Transverse colon (tissue), 4 donors: ENCODE data around the gene KCNJ14. TPM values are rescaled to one million over a fixed set of nuclear protein-coding genes. Genes with fewer than 3 reads are reported as not detected.

Source experiments
- DNase-seq: peaks from one replicate; pipeline ENCODE4 v3.0.0-alpha.2; 2019
- H3K27ac ChIP-seq, 4 donors: fragments of 200-600 bp; sonication (generic); 2 replicates each; pipeline ENCODE4 v1.5.1; 2016 to 2018; ENCODE audit warnings: inconsistent platforms in 4 of 4
- H3K27me3 ChIP-seq: fragments of 200-600 bp; sonication (generic); 2 replicates; pipeline ENCODE4 v1.5.1; 2017; ENCODE audit warnings: inconsistent platforms
- H3K36me3 ChIP-seq, 4 donors: fragments of 200-600 bp; sonication (generic); 2 replicates each; pipeline ENCODE4 v1.5.1; 2017 to 2019; ENCODE audit warnings: inconsistent platforms in 4 of 4
- H3K4me1 ChIP-seq, 4 donors: fragments of 200-600 bp; sonication (generic); 2 replicates each; pipeline ENCODE4 v1.5.1; 2017 to 2020; ENCODE audit warnings: inconsistent platforms in 4 of 4
- H3K4me3 ChIP-seq, 4 donors: fragments of 200-600 bp; sonication (generic); 1 replicate in 1 of 4; 2 replicates in 3 of 4; pipeline versions ENCODE4 v1.5.1 to v1.6.1; 2017 to 2019; ENCODE audit warnings: inconsistent platforms in 4 of 4
- H3K9me3 ChIP-seq, 2 donors: fragments of 200-600 bp; sonication (generic); 2 replicates each; pipeline ENCODE4 v1.5.1; 2017 to 2019; ENCODE audit warnings: inconsistent platforms in 2 of 2
- EP300 ChIP-seq: sonication (generic); formaldehyde crosslinking; IDR thresholded peaks from one replicate; pipeline ENCODE4 v1.6.1; 2017; ENCODE audit warnings: antibody characterized with exemption, low read depth
- POLR2A ChIP-seq: fragments of 450-650 bp; IDR thresholded peaks from one replicate; pipeline ENCODE4 v1.6.1; 2016; ENCODE audit warnings: antibody characterized with exemption, mild to moderate bottlenecking, moderate library complexity
- POLR2AphosphoS5 ChIP-seq, 3 donors: sonication (generic); formaldehyde crosslinking; IDR thresholded peaks; one replicate each; pipeline ENCODE4 v1.6.1; 2016; ENCODE audit warnings: antibody characterized with exemption in 3 of 3
- WGBS, 2 donors: methylation state at CpG; one replicate each; pipeline ENCODE4 v1.1.5; 2018; ENCODE audit warnings: low coverage in 1 of 2; 5-methylcytosine and 5-hydroxymethylcytosine counted together
- in situ Hi-C, 4 donors: fragments of 200-750 bp; cut with MboI; loops; one replicate each; pipeline versions ENCODE4 v1.15.0 to v1.15.1; 2017; ENCODE audit warnings: low sequenced_read_pairs in 3 of 4, low pct_ligation_motif_present in 1 of 4, low pct_unique_long_range_greater_than_20kb in 1 of 4
- intact Hi-C: fragments of 100-400 bp; cut with DNase I; formaldehyde crosslinking; loops from one replicate; pipeline ENCODE4 v1.15.1; 2023; ENCODE audit warnings: low total_unique reads
- total RNA-seq, 4 donors: library from RNA; depleted of rRNA; stranded (reverse); fragments of >200 nt; gene quantifications; one replicate each; pipeline ENCODE4 v1.1.0, GENCODE V29; 2016
- TF ChIP-seq, protein P1 (sequence below), 5 experiments: fragments of 200-600 bp in 3 of 5; fragments of 450-650 bp in 2 of 5; sonication (generic) in 3 of 5; IDR thresholded peaks; 1 replicate in 2 of 5; 2 replicates in 3 of 5; pipeline ENCODE4 v1.5.1; 2016 to 2017; ENCODE audit warnings: antibody characterized with exemption in 5 of 5, inconsistent platforms in 3 of 5, mild to moderate bottlenecking in 2 of 5, moderate library complexity in 1 of 5

KCNJ14 gene
- total RNA-seq, 4 donors from 2014 or later, result 0.41 to 0.64 TPM; not detected in 2

DNA sequence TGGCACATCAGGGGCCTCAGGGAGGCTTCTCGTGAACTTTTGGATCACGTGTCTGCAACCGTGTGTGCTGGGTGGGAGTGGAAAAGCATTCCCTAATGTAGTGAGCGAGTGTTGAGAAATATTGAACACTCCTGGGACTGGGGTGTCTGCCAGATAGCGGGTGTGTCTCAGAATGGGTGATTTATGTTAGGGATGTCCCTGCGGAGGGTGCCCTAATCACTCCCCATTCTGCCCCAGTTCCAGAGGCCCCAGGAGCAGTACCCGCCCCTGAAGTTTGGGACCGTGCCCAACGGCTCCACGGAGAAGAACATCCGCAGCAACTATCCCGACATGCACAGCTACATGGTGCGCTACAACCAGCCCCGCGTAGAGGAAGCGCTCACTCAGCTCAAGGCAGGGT lies 33.8 kb upstream of the KCNJ14 start:
- intact Hi-C loops (no loop called here), in situ Hi-C loops (no loop called here)
- Histone ChIP-seq H3K4me3 (no peak overlapping the region), H3K27ac (no peak overlapping the region), H3K36me3 (no peaks in the 10 kb centered on the region), H3K9me3 (no peaks in the 10 kb centered on the region), H3K27me3 (peaks cover under 1% of the 10 kb centered on the region), H3K4me1 (no peaks in the 10 kb centered on the region)
- TF ChIP-seq EP300 (no peak), POLR2A (no peak), POLR2AphosphoS5 (IDR thresholded peaks at IDR 0.05) (no peak)
- TF ChIP-seq, protein P1, sequence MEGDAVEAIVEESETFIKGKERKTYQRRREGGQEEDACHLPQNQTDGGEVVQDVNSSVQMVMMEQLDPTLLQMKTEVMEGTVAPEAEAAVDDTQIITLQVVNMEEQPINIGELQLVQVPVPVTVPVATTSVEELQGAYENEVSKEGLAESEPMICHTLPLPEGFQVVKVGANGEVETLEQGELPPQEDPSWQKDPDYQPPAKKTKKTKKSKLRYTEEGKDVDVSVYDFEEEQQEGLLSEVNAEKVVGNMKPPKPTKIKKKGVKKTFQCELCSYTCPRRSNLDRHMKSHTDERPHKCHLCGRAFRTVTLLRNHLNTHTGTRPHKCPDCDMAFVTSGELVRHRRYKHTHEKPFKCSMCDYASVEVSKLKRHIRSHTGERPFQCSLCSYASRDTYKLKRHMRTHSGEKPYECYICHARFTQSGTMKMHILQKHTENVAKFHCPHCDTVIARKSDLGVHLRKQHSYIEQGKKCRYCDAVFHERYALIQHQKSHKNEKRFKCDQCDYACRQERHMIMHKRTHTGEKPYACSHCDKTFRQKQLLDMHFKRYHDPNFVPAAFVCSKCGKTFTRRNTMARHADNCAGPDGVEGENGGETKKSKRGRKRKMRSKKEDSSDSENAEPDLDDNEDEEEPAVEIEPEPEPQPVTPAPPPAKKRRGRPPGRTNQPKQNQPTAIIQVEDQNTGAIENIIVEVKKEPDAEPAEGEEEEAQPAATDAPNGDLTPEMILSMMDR (IDR thresholded peaks at IDR 0.05), result no peak
- DNase-seq, result no peak
- WGBS, 2 donors, result 59% methylated on average over 14 of the region's 16 CpGs; no CpG with 5 or more reads in 1 of the 2 donors

DNA sequence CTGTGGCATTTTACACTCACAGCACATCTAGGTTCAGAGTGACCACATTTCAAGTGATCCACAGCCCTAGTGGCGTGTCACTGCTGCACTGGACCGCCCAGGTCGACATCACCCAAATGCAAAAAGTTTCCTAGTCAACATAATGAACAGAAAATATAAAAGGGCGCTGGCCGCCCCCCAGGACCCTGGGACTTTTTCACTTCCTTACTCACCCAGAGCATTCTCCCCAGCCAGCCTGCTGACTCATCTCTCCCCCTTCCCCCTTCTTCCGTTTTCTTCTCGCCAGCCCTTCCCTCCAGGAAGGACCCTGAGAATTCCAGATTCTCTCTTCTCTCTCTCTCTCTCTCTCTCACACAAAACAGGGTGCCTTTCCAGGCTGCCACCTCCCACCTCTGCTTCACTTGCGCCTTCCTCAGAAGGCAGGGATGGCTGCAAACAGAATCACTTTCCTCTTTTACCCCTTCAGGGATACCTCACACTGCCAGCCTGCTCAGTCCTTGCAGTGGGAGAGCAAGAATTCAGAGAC lies 30.6 kb upstream of the KCNJ14 start:
- intact Hi-C loops, result no loop called here
- TF ChIP-seq POLR2AphosphoS5 (IDR thresholded peaks at IDR 0.05), result no peak
- no peak for TF ChIP-seq POLR2A
- TF ChIP-seq, protein P1 (IDR thresholded peaks at IDR 0.05), result no peak
- TF ChIP-seq EP300, result no peak
- Histone ChIP-seq H3K4me1 (no peaks in the 10 kb centered on the region), H3K27me3 (no peaks in the 10 kb centered on the region), H3K4me3 (no peak overlapping the region), H3K36me3 (no peaks in the 10 kb centered on the region), H3K9me3 (no peaks in the 10 kb centered on the region), H3K27ac (no peak overlapping the region)
- in situ Hi-C loops, result no loop called here
- DNase-seq, result no peak
- WGBS, 2 donors, result 27 to 43% methylated on average over 5 to 8 of the region's 8 CpGs

DNA sequence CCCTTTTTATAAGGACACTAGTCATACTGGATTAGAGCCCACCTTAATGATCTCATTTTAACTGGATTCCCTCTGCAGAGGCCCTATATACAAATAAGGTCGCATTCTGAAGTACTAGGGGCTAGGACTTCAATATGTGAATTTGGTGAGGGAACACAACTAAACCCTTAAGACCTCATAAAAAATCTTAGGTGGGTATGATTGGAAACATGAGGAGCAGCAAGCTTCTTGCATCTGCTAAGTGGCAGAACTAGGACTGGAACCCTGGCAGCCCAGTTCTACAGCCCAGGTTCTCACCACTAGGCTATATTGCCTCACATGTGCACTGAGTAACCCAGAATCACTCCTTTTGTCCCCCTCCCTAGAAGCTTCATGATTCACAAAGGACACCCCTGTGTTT lies 26.7 kb upstream of the KCNJ14 start:
- H3K9me3 ChIP-seq, result no peaks in the 10 kb centered on the region
- H3K27ac ChIP-seq, result no peak overlapping the region
- no peaks in the 10 kb centered on the region for H3K36me3 ChIP-seq
- DNase-seq, result no peak
- H3K4me1 ChIP-seq, result no peaks in the 10 kb centered on the region
- TF ChIP-seq EP300, result no peak
- TF ChIP-seq, protein P1 (IDR thresholded peaks at IDR 0.05), result no peak
- TF ChIP-seq POLR2AphosphoS5 (IDR thresholded peaks at IDR 0.05), result no peak
- TF ChIP-seq POLR2A, result no peak
- 92% methylated on average over 1 of the region's 1 CpG; no CpG with 5 or more reads in 1 of the 2 donors for WGBS, 2 donors
- in situ Hi-C loops, result no loop called here
- intact Hi-C loops, result no loop called here
- H3K4me3 ChIP-seq, result no peak overlapping the region
- H3K27me3 ChIP-seq, result no peaks in the 10 kb centered on the region

DNA sequence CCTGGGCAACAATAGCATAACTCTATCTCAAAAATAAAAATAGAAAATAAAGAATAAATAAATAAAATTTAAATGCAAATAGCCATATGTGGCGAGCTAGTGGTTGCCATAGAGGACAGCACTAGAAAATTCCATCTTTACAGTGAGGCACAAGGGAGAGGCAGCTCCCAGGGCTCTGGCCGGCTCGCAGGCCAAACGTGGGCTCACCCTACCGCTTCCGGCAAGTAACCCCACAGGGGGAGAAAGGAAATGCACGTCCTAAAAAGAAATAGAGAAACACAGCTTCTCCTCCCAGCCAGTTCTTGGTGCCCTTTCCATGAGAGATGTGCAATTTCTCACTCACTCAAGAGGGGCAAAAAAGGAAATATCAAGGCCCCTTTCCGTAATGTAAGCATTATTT lies 22.0 kb upstream of the KCNJ14 start:
- 72 to 78% methylated on average over 3 to 8 of the region's 8 CpGs for WGBS, 2 donors
- DNase-seq, result no peak
- H3K36me3 ChIP-seq, result no peaks in the 10 kb centered on the region
- no peak overlapping the region for H3K4me3 ChIP-seq
- no peak overlapping the region for H3K27ac ChIP-seq
- H3K4me1 ChIP-seq, result no peaks in the 10 kb centered on the region
- no peaks in the 10 kb centered on the region for H3K9me3 ChIP-seq
- in situ Hi-C loops, result no loop called here
- TF ChIP-seq, protein P1 (IDR thresholded peaks at IDR 0.05), result no peak
- TF ChIP-seq POLR2AphosphoS5 (IDR thresholded peaks at IDR 0.05), result no peak
- TF ChIP-seq EP300, result no peak
- no peak for TF ChIP-seq POLR2A
- peaks cover 11% of the 10 kb centered on the region for H3K27me3 ChIP-seq
- intact Hi-C loops, result no loop called here
